ENCODE measurements around the gene C1R.

GRCh38 chr12:7091171-7091570 is 1.1 kb downstream of the C1R start:
- TF ChIP-seq EP300 (IDR thresholded peaks at IDR 0.05; ENCODE audit: low read depth): no peak
- TF ChIP-seq CTCF (IDR thresholded peaks at IDR 0.05): no peak
- TF ChIP-seq POLR2AphosphoS5 (IDR thresholded peaks at IDR 0.05): no peak
- no peak for TF ChIP-seq POLR2A (IDR thresholded peaks at IDR 0.05)
